Loucy (cell line): ENCODE measurements around the gene RNF44.

ENCODE experiments used
- EZH2phosphoT487 ChIP-seq: fragments of 200-600 bp; IDR thresholded peaks from 2 replicates; pipeline ENCODE4 v1.6.1; 2018; ENCODE audit warnings: antibody characterized with exemption, mild to moderate bottlenecking, moderate library complexity, borderline replicate concordance
- TF ChIP-seq, protein P1 (sequence below): fragments of 200-600 bp; sonication (generic); conservative IDR thresholded peaks from 2 replicates; pipeline ENCODE4 v1.5.1; 2014; ENCODE audit warnings: mild to moderate bottlenecking, antibody characterized with exemption, low read length

DNA sequence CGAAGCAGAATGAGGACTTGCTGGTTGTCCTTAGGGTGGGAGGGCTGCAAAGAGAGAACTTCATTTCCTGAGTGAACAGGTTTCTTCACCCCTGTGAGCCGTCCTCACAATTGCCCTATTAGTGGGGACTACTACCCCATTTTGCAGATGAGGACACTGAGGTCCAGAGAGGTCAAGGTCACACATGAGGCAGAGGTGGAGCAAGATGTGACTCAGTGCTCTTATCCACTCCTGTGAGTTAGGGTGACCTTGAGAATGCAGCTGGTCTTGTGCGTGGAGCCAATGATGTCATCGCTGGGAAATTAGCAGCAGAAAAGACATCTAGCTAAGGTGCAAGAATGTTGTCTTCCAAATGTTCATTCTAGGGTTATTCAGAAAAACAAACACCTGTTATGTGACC is 45.9 kb upstream of the RNF44 start:
- TF ChIP-seq, protein P1, sequence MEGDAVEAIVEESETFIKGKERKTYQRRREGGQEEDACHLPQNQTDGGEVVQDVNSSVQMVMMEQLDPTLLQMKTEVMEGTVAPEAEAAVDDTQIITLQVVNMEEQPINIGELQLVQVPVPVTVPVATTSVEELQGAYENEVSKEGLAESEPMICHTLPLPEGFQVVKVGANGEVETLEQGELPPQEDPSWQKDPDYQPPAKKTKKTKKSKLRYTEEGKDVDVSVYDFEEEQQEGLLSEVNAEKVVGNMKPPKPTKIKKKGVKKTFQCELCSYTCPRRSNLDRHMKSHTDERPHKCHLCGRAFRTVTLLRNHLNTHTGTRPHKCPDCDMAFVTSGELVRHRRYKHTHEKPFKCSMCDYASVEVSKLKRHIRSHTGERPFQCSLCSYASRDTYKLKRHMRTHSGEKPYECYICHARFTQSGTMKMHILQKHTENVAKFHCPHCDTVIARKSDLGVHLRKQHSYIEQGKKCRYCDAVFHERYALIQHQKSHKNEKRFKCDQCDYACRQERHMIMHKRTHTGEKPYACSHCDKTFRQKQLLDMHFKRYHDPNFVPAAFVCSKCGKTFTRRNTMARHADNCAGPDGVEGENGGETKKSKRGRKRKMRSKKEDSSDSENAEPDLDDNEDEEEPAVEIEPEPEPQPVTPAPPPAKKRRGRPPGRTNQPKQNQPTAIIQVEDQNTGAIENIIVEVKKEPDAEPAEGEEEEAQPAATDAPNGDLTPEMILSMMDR: no peak
- TF ChIP-seq EZH2phosphoT487: no peak
